OCI-LY7 (cell line): ENCODE results near the gene PIH1D2.

Experiments used
- CTCF ChIP-seq: fragments of 200-600 bp; sonication (generic); conservative IDR thresholded peaks from 2 replicates; pipeline ENCODE4 v1.5.1; 2014; ENCODE audit warnings: mild to moderate bottlenecking, antibody characterized with exemption, low read length, moderate library complexity, mixed read lengths
- EZH2phosphoT487 ChIP-seq: fragments of 200-600 bp; sonication (generic); IDR thresholded peaks from 2 replicates; pipeline ENCODE4 v1.6.1; 2018; ENCODE audit warnings: low read depth, borderline replicate concordance, mild to moderate bottlenecking, mixed run types, antibody characterized with exemption, low read length, moderate library complexity, mixed read lengths

GRCh38 chr11:112042961-112043304, 30.9 kb downstream of the PIH1D2 start:
- TF ChIP-seq CTCF (no peak), EZH2phosphoT487 (no peak)
